Activated naive CD8-positive, alpha-beta T cell treated with anti-CD3 and anti-CD28 coated beads, Interleukin-2, amount 50 U/mL, for 16 hours (primary cell): ENCODE data around the gene MTHFSD.

ENCODE experiments used
- DNase-seq: peaks from one replicate; pipeline ENCODE4 v3.0.0-alpha.2; 2020; ENCODE audit warnings: low read depth, low spot score

MTHFSD gene

DNA sequence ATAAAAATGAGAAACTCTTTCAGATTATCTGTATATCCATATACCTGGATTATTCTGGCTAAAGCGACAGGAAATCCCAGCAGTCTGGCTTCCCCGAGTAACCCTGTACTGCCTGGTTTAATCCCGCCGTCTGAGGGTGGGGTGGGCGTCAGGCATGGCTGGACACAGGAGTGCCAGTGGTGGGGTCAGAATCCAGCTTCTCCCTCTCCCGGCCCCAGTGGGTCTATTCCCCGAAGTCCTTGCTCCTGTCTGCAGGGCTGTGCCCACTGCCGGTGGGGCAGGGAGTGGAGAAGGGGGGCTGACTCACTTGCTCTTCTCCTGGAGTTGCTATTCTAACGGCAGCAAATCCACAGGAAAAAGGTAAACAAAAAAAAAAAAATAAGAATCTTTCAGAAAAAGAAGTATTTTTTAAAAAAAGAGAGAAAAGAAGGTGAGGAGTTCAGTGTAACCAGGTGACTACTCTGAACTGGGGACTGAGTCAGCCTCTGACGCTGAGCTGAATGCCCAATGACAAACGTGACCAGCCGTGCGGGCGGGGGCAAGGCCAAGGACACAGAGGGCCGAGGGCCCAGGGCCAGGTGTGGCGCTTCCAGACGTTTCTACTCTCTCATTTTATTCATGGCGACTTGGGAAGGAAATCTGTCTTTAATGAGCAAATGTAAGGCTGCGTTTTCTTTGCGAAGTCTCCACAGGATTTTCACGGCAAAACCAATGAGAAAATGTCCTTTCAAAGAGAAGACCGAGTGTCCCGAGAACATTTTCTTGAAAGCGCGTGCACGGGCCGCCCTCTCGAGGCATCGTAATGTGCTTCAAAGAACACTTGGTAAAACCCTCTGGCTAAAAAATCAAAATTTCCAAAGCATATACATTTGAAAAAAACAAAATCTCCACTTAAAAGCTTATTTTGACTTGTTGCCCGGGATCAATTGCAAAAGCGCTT lies 24.5 kb downstream of the MTHFSD start:
- DNase-seq = no peak

DNA sequence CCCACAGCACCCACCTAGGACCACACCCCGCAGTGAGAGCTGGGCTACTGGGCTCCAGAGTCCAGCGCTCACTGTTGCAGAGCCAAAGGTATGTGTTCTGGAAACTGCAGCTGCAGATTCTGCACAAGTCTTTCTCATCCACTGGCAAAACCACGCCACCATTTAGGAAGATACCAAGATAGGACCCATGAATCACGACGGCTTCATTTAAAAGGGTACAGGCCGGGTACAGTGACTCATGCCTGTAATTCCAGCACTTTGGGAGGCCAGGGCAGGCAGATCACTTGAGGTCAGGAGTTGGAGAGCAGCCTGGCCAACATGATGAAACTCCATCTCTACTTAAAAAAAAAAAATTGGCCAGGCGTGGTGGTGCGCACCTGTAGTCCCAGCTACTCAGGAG lies 25.9 kb downstream of the MTHFSD start:
- DNase-seq = no peak

DNA sequence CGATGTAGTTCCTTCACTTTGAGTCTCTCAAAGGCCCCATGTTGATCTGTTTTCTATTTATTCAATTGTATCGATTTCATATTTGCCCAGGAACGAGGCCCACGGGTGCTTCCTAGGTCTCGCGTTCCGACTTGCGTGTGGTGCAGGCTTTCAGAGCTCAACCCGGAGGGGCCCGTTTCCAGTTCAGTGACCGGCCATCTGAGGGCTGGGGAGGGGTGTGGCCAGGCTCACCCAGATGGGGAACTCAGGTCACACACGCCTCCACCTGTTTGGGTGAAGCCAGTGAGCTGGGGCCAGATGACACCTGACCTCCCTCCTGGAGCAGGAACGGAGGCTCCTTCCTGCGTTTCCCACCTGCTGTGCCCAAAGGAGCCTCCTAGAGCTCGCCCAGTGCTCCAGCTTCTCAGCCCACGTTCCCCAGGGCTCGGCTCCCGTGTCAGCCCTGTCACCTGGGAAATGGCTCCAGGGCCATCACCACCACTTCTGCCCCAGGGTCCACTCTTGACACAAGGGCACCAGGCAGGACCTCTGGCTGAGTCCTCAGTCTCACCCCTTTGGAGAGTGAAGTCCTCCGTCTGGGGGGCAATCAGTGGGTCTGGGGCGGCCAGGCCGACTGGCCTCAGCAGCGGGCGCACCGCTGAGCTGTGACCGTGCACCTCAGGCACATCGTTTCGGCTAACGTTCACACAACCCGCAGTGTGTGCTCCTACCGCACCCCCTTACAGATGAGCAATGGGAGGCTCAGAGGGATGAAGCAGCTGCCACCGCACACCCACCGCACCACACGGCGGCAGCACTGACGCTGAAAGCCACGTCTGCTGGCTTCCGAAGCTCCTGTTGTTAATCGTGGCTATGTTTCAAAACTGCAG lies 26.7 kb downstream of the MTHFSD start:
- DNase-seq = no peak

DNA sequence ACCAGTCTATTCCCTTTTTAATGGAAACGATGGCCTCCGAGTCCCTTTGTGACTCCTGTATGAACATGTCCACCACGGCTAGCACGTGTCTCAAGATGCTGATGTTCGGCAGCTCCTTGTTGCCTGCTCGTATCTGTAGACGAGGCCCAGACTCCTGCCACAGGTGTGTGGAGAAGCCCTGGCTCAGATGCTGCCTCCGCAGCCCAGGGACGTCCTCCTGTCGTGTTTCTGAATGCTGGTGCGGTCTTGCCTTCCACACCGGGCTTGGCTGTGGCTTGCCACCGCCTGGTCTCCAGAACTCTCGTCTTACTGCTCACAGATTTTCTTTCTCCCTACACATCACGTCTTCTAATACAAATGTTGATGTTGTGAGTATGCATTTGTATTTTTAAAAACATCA lies 27.7 kb downstream of the MTHFSD start:
- no peak for DNase-seq

DNA sequence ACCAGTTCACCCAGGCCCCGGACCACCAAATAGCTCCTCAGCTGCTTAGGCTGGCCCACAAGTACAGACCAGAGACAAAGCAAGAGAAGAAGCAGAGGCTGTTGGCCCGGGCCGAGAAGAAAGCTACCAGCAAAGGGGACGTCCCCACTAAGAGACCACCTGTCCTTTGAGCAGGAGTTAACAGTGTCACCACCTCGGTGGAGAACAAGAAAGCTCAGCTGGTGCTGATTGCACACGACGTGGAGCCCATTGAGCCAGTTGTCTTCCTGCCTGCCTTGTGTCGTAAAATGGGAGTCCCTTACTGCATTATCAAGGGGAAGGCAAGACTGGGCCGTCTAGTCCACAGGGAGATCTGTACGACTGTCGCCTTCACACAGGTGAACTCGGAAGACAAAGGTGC lies 29.3 kb downstream of the MTHFSD start:
- DNase-seq = no peak

DNA sequence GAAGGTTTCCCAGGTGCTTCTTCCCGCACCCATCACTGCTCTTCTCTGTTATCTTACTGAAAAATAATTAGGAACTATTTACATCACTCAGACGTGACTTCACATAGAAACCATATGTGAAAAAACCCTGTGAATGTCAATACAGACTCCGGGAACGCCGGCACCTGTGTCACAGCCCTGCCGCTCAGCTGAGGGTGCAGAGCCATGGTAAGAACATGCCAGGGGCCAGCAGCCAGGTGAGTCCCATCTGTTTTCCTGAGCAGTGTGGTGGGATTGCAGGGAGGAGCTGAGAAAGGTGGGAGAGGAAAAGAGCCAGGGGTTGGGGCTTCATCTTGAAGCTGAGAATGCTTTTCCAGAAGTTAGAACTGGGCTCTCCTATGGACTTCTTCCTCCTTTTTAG lies 31.0 kb downstream of the MTHFSD start:
- no peak for DNase-seq

DNA sequence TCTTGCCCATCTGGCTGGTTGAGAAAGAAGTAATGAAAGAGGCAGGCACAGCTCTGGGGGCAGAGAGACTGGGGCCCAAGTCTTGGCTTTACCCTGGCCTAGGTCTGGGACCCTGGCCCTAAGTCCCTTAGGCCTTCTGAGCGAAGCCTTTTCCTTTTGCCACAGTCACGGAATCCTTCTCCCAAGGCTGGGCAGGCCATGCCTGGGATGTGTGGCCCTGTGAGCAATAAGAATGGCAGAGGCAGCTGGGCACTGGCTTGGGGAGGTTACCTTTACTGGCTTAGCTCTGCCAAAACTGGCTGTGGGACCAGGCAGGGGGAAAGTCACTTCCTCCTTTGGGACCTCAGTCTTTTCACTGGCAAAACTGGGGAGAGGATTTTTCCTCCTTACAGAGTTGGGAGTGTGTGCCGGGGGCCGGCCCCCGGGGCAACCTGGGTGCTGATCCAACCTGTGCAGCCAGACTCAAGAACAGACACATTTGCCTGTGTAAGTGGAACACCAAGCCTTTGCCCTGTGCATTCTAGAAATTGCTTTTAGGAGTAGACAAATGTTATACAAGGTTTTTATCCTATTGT lies 31.8 kb downstream of the MTHFSD start:
- DNase-seq = no peak

DNA sequence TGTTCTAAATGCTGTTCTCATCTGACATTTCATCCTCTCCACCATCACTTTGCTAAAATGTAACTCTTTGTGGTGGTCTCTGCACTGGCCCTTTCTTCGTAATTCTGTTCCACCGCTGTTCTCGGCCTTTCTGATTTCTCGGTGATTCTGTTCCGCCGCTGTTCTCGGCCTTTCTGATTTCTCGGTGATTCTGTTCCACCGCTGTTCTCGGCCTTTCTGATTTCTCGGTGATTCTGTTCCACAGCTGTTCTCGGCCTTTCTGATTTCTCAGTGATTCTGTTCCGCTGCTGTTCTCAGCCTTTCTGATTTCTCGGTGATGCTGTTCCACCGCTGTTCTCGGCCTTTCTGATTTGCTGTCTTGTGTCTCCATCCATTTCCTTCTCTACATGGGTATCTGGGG lies 32.4 kb downstream of the MTHFSD start:
- no peak for DNase-seq

DNA sequence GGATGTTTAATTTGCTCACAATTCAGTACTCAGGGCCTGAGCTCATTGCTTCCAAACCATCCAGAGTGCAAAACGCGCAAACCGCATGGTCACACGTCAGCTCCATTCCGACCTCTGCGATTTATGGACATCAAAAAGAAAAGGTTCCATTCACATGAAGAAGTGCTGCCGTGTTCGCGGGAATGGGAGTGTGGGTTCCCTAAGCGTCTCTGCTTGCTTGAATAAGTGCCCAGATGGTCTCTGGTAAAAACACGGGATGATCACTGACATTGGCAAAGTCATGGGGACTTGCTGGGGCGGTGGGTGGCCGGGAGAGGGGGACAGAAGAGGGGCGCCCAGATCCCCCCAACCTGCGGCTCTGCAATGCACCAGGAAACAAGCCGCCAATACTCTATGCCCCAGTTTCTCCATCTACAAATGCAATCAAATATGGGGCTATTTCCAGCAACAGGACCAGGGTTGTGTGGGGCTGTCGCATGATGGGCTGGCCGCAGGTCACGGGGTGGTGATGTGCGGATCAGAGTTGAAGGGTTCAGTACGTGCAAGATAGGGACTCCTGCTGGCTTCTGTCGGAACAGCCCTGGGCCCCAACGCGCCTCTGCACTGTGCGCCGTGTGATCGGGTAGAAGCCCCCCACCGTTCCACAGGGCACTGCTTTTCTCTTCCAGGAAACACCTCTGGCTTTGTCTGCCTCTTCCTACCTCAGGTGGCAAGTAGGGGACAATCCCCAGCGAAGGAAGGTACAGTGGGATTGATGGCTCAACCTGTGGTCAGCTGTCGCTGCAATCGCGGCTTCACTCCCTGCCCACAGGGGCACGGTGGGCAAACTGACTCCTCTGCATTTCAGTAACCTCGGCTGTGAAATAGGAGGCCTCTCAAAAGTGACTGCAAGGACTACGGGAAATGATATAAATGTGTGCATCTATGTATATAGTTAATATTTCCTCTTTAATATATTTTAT lies 33.5 kb downstream of the MTHFSD start:
- no peak for DNase-seq

DNA sequence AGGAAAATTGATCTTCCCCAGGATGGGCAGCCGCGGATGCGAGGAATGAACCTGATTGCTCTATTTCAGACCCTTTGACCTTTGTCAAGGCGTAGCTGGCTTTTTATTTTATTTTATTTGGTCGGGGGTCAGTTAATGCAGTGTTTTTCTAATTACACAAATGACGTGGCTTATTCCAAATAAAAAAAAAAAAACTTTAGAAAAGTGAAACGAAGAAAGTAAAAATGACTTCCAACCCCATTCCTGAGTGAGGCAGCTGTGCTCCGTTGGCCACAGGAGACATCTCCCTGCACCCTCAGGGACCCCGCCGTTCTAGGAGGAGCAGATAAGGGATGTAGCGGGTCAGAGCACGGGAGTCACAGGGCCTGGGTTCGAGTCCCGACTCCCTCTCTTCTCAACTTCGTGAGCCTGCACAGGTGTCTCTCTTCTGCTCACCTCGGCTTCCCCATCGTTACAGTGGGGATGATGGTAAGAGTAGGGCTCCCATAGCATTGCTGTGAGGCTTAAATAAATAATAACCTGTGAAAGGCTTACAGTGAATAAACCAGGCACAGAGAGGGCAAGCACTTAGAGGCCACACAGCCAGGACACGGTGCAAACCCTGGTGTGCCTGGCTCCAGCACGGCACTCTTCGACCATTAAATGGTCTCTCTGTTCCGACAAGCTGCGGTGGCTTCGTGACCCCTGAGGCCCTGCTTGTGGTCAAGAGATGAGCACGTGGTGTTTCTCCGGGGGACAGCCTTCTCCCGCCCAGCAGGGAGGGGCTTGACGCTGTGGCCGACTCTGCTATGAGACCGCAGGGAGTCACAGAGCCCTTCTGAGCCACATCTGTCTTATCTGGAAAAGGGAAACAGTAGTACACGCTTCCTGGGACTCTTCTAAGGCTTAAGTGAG lies 34.5 kb downstream of the MTHFSD start:
- no peak for DNase-seq

DNA sequence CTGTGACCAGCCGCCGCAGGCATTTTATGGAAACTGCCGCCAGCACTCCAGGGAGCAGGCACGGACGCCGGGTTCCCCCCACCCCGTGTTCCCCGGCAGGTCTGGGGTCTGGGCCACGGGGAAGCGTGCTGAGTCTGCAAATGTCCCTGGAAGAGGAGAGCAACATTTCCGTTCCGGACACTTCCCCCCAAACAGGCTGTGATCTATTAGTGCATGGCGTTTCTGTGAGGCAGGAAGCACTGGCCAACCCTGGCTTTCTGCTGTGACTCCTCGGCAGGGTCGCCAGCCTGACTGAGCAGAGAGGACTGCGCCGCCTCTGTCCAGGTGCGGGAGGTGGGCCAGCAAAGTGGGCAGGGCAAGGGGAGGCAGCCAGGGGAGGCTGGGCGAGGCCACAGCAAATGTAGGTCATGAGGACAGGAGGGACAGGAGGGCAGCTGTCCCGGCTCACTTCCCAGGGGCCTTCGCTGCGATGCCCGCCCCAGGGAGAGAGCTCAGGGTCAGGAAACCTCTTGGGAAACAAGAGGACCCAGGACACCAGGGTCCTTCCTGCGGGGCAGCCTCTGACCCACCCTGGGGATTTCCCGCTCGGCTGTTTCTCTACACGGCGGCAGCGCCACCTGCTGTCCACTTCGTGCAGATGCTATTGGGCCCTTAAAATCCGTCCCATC lies 35.3 kb downstream of the MTHFSD start:
- no peak for DNase-seq

DNA sequence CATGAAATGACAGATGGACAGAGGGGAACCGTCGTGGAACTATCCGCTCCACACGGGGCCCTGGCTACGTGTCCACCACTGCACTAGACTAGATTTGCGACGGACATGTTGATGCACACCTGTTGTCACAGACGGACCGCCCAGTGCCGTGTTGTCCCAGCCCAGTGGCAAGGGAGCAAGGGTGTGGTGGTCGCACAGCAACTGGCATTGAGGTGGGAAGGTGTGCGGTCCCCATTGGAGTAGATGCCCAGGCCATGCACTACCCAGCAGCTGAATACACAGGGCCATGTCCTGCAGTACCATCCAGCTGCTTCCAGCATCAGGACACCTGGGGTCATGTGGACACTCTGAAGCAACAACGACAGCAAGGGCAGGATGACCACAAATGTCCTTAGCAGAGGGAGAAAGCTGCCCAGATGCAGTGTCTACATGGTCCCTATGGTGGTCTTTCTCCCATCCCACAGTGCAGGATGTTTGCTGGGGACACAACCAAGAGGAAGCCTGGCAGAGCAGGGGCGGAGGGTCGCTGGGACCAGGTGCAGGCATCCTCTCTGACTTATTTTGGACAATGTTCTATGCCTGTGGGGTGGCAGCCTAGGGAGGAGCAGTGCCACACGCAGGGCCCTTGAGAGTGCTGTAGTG lies 35.9 kb downstream of the MTHFSD start:
- no peak for DNase-seq

DNA sequence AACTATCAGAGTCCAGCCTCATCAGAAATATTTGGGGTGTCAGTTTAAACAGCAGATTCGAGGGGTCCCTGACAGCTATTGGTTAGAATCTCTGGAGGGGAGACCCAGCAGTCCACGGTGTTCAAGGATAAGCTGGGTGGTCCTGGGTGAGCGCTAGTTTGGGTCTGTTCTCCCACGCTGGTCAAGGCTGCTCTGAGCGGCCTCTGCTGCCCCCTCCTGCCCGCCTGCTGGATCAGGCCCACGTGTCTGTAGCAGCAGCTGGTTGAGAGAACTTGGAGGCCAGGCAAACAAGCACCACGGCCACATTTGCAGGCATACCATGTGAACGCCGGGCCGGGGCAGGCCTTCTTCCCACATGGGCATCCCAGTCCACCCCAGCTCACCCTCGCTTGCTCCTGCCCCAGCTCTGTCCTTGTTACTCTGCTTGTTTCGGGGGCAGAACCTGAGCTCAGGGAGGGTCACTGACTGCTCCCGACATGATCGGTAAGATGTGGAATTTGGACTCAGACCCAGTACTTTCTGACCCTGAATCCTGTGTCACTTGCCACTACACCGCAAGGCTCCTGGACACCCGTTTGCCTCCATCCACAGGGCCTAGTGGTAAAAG lies 37.3 kb downstream of the MTHFSD start:
- no peak for DNase-seq

DNA sequence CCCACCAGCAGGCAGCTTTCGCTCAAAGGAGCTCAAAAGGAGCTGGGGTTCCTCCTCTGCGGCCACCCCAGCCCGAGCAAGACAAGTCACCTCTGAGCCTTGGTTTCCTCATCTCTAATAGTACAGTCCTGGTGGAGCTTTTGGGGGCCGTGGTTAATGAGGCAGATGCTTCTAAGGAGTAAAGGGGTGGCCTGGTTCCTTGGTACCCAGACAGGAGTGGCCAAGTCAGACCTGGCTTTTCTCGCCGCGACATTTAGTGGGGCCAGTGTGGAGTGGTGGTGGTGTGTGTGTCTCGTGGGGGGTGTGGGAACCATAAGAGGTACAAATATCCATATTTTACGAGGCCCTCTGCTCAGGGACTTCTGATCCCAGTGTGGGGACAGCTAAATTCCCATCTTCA lies 38.0 kb downstream of the MTHFSD start:
- DNase-seq = no peak

DNA sequence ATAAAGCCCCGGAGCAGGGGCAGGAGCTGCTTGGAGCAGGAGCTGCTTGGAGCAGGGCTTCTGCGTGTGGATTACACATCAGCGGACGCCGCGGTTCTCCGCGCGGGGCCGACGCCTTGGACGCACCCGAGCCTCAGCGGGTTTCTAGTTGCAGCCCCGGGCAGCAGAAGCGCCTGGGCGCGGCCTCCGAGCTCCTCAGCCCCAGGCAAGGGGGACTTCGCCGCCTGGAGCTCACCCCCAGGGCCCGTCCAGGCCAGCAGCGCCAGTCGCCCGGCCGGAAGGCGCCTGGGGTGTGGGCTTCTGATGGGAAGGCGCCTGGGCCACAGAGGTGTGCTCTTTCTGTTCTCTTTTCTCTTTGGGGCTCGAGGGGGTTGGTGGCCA lies 38.4 kb downstream of the MTHFSD start:
- DNase-seq = no peak

DNA sequence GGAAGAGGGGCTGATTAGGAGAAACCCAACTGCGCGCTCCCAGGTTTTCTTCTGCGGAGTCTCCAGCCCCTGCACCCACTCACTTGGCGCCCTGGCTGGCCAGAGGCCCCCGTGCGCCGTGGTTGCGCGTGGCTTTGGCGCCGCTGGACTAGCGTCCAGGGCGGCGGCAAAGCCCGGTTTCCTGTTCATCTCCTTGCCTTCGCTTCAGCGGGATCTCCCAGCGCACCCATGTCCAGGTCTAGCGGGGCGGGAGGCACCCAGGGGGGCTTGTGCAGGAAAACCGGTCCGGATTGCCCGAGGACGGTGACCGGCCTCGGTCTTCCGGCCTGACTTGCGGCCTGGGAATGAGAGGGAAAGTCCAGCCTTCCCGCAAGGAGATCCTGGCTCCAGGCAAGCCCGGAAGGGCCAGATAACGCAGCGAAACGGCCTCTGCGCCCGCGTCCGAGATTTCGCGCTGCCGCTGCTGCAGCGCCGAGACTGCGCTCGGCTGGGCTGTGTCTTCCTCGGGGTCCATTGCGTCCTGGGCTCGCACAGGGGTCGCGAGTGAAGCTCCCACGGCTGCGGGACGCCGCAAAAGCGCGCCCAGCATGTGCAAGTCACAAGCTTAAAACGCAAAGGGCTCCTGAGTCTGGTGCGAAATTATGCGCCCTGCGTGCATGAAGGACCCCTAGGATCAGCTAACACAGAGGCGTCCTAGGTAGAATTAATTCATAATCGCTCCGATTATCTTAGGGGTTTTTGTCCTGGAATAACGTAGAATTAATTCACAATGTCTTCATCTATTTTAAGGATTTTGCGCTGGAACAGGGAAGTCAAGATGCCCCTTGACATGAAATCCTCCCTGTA lies 39.0 kb downstream of the MTHFSD start:
- no peak for DNase-seq

DNA sequence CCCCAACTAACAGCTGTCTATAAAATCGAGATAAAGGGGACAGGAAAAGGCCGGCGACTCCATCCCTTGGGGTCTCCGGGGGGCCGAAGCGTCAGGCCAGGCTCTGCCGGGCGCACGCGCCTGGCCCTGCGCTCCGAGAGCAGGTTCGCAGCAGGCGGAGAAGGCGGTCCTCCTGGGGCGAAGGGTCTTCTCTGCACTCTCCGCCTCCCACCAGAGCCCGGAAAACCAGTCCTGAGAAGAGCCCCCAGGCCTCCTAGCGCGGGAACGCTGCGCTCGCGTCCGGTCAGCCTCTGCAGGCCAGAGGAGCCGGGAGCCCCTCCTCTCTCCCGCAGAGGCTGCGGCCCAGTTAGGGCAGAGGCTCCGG lies 39.6 kb downstream of the MTHFSD start:
- no peak for DNase-seq
